Nephron progenitor cell (in vitro differentiated cells): Measurements from ENCODE around the gene RPTN.

ENCODE experiments used
- DNase-seq: peaks from one replicate; pipeline ENCODE4 v3.0.0; 2021
- H3K27ac Mint-ChIP-seq: 2 replicates; pipeline ENCODE4 v1.8.0; 2021; ENCODE audit warnings: mild to moderate bottlenecking, moderate library complexity, mixed read lengths
- H3K27me3 Mint-ChIP-seq: 2 replicates; pipeline ENCODE4 v1.8.0; 2021; ENCODE audit warnings: mild to moderate bottlenecking, low read depth, mixed read lengths; ENCODE audit not compliant: poor library complexity
- H3K36me3 Mint-ChIP-seq: 2 replicates; pipeline ENCODE4 v1.8.0; 2021; ENCODE audit warnings: low read depth, mixed read lengths
- H3K4me1 Mint-ChIP-seq: 2 replicates; pipeline ENCODE4 v1.8.0; 2021; ENCODE audit warnings: mixed read lengths
- H3K4me3 Mint-ChIP-seq: 2 replicates; pipeline ENCODE4 v1.8.0; 2021; ENCODE audit warnings: mild to moderate bottlenecking, moderate library complexity, mixed read lengths
- H3K9me3 Mint-ChIP-seq: 2 replicates; pipeline ENCODE4 v1.8.0; 2021; ENCODE audit warnings: mild to moderate bottlenecking, moderate library complexity, mixed read lengths
- CTCF ChIP-seq: fragments of 200-600 bp; sonication (generic); IDR thresholded peaks from 2 replicates; pipeline ENCODE4 v1.5.0; 2021; ENCODE audit warnings: antibody characterized with exemption

RPTN gene

GRCh38 chr1:152125834-152126443 is 33.1 kb downstream of the RPTN start:
- Mint-ChIP-seq H3K27me3 (peaks cover 7% of the 10 kb centered on the region), H3K4me1 (no peaks in the 10 kb centered on the region), H3K36me3 (no peaks in the 10 kb centered on the region), H3K27ac (no peak overlapping the region), H3K4me3 (no peak overlapping the region), H3K9me3 (peaks cover 44% of the 10 kb centered on the region)
- no peak for TF ChIP-seq CTCF
- DNase-seq, result no peak

GRCh38 chr1:152118915-152119314 is 40.1 kb downstream of the RPTN start:
- H3K27ac Mint-ChIP-seq, result no peak overlapping the region
- H3K4me1 Mint-ChIP-seq, result no peaks in the 10 kb centered on the region
- peaks cover 32% of the 10 kb centered on the region for H3K9me3 Mint-ChIP-seq
- no peak for TF ChIP-seq CTCF
- no peak overlapping the region for H3K4me3 Mint-ChIP-seq
- DNase-seq, result no peak
- H3K36me3 Mint-ChIP-seq, result no peaks in the 10 kb centered on the region
- H3K27me3 Mint-ChIP-seq, result no peaks in the 10 kb centered on the region

- no peak for TF ChIP-seq CTCF
- Mint-ChIP-seq H3K27ac (no peak within 1 kb of the TSS), H3K9me3 (peaks cover 19% of the 10 kb centered on the region), H3K27me3 (no peaks in the 10 kb centered on the region), H3K4me1 (no peaks in the 10 kb centered on the region), H3K4me3 (no peak within 1 kb of the TSS), H3K36me3 (no peaks in the 10 kb centered on the region)
- no peak for DNase-seq
These were observed 43.7 kb downstream of the RPTN start, which contains the start of gene TCHH for GRCh38 chr1:152115344-152115743. Gene TCHH, minus strand, starts transcription at chr1:152115444. Its CDS starts 1,364 bp downstream, at chr1:152114080.

GRCh38 chr1:152112885-152113432 is 46.1 kb downstream of the RPTN start:
- DNase-seq, result no peak
- Mint-ChIP-seq H3K36me3 (no peaks in the 10 kb centered on the region), H3K27me3 (no peaks in the 10 kb centered on the region), H3K4me3 (no peak overlapping the region), H3K27ac (no peak overlapping the region), H3K4me1 (no peaks in the 10 kb centered on the region), H3K9me3 (peaks cover 14% of the 10 kb centered on the region)
- TF ChIP-seq CTCF, result no peak

GRCh38 chr1:152112101-152112884 is 46.7 kb downstream of the RPTN start:
- Mint-ChIP-seq H3K36me3 (no peaks in the 10 kb centered on the region), H3K27me3 (no peaks in the 10 kb centered on the region), H3K4me1 (no peaks in the 10 kb centered on the region), H3K4me3 (no peak overlapping the region), H3K9me3 (peaks cover 14% of the 10 kb centered on the region), H3K27ac (no peak overlapping the region)
- no peak for DNase-seq
- no peak for TF ChIP-seq CTCF
